HG03064 (cell line): ENCODE results near the gene OSBPL5.

Experiments
- ATAC-seq: cut with Tn5 transposase; IDR thresholded peaks from one replicate; pipeline ENCODE4 v1.9.1; 2021; ENCODE audit warnings: low read depth; ENCODE audit not compliant: unreplicated experiment

OSBPL5 gene

DNA sequence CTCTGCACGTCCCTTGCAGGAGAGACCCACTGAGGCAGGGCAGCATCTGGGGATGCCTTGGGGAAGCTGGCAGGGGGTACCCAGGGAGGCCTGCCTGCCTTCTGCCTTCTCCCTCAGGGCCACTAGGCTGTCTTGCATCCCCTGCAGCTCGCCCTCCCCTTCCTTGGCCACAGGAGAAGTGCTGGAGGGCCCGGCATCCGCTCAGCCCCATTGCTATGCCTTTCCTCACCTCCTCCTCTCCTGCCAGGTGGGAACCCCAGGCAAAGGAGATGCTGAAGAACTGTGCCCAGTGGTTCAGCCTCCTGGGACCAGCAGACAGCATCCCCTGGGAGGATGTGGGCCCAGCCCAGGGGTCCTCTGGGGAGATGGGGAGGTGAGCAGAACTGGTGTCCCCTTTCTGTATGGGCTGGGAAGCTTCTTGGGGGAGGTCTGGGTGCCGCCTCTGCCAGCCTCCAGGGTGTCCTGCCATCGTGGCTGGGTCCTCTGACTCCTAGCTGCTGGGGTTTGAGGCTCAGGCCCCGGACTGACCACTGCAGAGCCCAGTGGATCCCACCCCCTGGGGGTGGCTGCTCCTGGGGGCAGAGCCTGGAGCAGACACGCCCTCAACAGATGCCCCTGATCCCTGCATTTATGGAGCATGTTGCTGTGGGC lies 32.9 kb upstream of the OSBPL5 start:
- no peak for ATAC-seq

GRCh38 chr11:3197044-3197695 lies 32.1 kb upstream of the OSBPL5 start:
- ATAC-seq: no peak

DNA sequence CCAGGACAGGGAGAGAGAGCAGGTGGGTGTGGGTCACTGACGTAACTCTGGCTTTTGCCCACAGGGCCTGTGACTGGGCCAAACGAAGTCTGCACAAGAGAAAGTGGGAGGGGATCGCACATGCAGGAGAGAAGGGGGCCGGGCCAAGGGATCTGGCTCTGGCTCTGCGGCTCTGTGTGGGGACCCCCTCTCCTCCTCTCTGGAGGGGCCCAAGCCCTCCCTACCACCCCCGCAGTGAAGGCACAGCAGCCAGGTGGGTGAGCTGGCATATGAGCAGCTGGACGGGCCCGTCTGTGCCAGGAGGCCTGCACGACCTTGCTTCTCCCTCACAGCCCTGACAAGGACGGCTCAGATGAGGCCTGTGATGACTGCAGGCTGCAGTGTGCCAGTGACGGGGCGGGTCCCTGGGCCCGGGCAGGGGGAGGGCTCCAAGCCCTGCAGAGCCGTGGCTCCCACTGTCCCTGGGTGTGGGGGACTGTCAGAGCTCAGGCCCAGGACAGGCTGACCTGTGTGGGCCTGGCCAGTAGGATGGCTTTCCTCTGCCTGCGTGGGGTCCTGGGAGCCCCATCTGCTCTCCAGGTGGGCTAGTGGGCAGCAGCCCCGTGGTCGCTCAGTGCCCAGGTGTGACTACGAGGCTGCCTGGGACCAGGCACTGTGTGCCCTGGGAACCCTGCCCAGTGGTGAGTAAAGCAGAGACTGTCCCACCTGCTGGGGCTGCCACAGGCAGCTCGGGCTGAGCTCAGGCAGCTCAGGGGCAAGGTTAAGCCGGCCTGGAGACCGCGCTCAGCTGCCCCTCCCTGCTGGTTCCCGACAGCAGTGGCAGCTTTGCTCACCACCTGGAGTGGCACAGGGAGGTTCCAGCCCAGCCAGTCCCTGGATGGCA lies 31.3 kb upstream of the OSBPL5 start:
- no peak for ATAC-seq

- no peak for ATAC-seq
Observed at GRCh38 chr11:3195251-3196160, 30.4 kb upstream of the OSBPL5 start.

DNA sequence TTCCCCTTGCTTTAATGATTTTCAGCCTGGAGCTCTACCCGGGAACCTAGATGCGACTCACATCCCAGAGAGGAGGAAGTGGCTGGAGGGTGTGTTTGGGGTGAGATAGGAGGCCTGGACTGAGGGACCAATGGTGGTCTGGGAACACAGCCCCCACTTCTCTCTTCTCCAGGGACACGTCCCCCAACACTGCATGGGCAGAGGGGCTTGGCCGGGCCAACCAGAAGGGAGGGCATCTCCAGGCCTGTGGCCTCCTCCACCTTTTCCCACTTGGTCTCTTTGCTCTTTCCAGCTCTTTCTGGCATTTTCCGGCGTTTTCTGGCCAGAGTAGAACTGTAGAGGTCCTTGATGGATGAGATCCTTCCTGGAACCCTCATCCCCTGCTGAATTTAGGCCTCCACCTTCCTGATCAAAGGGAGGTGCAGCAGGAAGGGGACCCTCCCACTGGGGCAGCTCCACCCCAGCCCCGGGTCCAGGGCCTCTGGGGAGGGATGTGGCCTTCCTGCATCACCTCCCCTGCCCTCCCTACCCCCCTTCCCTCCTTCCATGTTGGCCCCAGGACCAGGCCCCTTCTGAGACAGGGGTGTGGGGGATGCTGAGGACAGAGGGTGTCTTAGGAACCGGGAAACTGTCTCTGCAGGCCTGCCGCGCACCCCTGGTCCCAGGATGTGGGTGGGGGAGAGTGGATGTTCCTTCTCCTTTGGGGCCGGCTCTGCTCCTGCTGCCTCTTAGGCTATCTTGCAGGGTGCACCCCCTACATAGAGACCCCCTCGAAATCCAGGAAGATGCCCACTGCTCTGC lies 29.1 kb upstream of the OSBPL5 start:
- no peak for ATAC-seq

GRCh38 chr11:3193373-3194015 lies 28.4 kb upstream of the OSBPL5 start:
- no peak for ATAC-seq

DNA sequence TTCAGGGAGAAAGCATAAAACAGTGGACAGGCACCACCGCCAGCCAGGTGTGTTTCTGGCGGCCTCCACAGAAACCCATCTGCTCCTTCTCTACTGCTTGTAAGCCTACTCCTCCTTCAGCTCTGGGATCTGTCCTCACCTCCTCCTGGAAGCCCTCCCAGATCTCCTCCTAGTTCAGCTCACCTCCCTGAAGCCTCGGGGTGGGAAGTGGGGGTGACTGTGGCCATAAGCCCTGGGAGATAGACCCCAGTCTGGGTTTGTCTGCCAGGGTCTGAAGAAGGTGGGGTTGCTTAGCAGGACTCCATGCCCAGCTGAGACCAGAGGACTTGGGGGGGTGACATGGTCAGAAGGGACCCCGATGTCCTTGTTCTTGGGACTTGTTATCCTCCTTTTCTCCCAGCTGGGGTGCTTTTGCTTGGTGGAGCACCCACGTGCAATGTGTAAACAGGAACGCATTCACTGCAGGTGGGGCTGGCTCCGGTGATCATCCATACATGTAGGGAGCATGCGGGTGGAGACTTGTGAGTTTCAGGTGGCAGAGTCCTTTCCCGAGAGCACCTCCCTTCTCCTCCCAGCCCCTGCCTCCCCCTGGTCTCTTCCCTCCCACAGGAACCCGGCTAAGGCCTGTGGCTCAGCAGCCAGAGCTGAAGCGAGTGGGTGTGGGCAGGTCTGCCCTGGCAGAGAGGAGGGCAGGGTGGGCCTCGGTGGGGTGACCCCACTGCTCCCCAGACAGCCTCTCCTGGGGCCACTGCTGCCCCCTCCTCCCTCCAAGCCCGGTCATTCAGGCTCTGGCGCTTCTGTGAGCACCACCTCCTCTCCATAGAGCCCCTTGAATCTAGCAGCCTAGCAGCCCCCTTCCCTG lies 27.6 kb upstream of the OSBPL5 start:
- ATAC-seq: no peak

DNA sequence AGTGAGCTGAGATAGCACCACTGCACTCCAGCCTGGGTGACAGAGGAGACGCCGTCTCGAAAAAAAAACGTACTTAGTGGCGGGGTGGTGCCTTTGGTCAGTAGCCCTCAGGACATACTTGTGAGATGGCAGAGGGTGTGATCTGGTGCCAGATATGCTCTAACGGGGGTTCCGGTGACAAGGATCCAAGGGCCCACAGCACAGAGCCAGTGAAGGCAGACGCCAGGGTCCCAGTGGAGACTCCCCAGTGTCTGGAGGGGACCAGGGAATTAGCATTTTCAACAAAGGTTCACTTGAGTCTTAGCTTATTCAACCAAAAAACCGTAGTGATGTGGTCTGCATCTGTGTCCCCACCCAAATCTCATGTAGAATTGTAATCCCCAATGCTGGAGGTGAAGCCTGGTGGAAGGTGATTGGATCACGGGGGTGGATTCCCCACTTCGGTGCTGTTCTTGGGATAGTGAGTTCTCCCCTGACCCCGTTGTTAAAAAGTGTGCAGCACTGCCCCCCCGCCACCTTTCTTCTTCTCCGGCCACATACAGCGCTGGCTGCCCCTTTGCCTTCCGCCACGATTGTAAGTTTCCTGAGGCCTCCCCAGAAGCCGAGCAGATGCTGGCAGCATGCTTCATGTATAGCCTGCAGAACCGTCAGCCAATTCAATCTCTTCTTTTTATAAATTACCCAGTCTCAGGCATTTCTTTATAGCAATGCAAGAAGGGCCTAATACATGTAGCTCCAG lies 26.6 kb upstream of the OSBPL5 start:
- no peak for ATAC-seq

GRCh38 chr11:3190600-3190999 lies 25.5 kb upstream of the OSBPL5 start:
- no peak for ATAC-seq

GRCh38 chr11:3189886-3190583 lies 24.9 kb upstream of the OSBPL5 start:
- ATAC-seq: no peak

GRCh38 chr11:3189196-3189843 lies 24.2 kb upstream of the OSBPL5 start:
- ATAC-seq: no peak

- no peak for ATAC-seq
Observed at GRCh38 chr11:3188496-3189195, 23.5 kb upstream of the OSBPL5 start.

DNA sequence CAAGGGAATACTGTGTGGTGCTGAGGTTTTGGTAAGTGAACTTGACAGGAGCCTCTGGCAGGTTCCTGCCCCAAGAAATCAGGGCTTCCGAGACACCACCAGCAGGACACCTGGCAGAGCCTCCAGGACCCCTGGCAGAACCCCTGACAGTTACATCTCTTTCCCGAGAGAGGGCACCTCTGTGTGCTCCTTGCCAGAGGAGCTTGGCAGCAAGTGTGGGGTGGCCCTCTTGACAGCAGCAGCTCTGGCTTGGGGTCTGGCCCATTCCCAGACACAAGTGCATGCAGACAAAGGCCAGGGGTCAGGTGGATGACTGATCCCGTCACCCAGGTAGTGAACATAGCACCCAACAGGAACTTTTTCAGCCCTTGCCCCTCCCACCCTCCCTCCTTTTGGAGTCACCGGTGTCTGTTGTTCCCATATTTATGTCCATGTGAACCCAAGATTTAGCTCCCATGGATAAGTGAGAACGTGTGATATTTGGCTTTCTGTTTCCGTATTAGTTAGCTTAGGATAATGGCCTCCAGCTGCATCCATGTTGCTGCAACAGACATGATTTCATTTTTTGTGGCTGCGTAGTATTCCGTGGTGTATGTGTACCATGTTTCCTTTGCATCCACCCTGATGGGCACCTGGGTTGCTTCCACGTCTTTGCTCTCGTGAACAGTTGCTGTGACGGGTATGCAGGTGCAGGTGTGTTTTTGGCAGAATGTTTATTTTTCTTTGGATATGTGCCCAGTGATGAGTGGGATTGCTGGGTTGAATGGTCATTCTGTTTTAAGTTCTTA lies 21.2 kb upstream of the OSBPL5 start:
- ATAC-seq: no peak

GRCh38 chr11:3184732-3185347 lies 19.7 kb upstream of the OSBPL5 start:
- no peak for ATAC-seq

- no peak for ATAC-seq
Observed at GRCh38 chr11:3183523-3183922, 18.4 kb upstream of the OSBPL5 start.
